DMS153 treated with DMSO at 0.1 percent for 48 hours (cell line): ENCODE measurements around the gene NR2C2.

ENCODE experiments used
- DNase-seq: peaks from one replicate; lab custom pipeline; 2025; ENCODE audit not compliant: unreplicated experiment; lab: John Stamatoyannopoulos, UW

Gene NR2C2

DNA sequence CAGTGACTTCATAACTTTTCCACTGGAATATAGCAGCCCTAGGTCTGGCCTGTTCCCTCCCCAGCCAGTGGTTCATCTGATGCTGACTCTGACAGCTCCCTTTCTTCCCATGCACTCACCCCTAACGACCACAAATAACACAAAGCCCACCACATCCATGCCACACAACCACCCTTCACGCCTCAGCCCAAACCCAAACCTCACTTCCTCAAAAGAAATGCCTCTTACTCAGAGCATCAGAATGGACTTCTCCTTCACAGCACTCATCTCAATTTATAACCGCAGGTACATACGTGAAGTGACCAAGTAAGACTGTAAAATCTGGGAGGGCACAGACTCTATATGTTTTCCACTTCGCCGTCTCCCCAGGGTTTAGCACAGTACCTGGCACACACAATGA, 150.5 kb downstream of the NR2C2 start:
- no peak for DNase-seq
